ENCODE data around the gene AP5Z1. TPM values are rescaled to one million over a fixed set of nuclear protein-coding genes. Genes with fewer than 3 reads are reported as not detected.

Gene AP5Z1
- total and polyA plus RNA-seq, 2 donors (not counting 1 experiment from before 2014, with no cell fraction given): 99.7 to 113 TPM

DNA sequence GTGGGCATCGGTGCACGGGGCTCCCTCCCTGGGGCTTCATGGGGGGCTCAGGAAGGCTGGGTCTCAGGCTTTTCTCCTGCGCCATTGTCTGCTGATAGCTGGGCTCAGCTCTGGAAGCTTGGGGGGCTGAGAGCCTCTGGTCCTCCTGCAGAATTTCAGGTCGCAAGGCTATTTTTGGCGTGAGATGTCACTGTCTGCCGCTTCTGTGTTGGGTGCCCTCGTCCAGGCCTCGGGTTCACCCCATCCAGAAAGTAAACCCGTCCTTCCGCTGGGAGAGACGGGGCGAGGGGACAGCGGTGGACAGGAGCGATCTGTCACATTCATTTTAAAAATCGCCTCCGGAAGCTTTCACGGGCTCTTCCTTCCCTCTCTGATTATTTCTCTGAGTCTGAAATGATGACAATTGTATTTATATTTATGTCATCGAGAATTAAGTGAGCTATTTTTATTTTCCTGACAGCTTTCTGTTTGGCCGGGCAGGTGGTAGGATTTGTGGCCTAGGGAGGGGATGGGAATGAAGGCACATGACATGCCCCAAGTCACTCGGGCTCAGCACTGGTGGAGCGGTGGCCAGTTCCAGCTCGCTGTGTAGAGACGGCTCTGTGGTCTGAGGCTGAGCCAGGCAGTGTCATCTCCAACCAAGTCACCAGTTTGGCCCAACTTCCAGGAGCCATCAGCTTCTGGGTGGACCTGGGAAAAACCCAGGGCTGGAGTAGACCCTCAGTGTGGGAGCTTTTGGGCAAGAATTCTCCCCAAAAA lies 40.7 kb upstream of the AP5Z1 start:
- H3K4me1 ChIP-seq (ENCODE audit: control insufficient read depth in 2 of 2, insufficient read depth in 2 of 2, low read length in 2 of 2): peaks cover 12 to 23% of the 10 kb centered on the region in 2 donors
- ChIA-PET CTCF (interaction anchor here (0.7 kb wide), 1 partner anchor 17 kb away, joined by 3 read pairs; no protein-coding TSS in a partner anchor), POLR2A (no interaction called here)
- H3K27me3 Mint-ChIP-seq: no peaks in the 10 kb centered on the region
- WGBS (ENCODE audit: insufficient coverage): 86% methylated on average over 16 of the region's 23 CpGs
- H3K27me3 ChIP-seq (replicated peaks in 1 of 4; ENCODE audit: control extremely low read depth in 1 of 4, control insufficient read depth in 3 of 4, insufficient read depth in 4 of 4, low read length in 3 of 4): no peaks in the 10 kb centered on the region
- no peak overlapping the region for H3K4me3 ChIP-seq (ENCODE audit: control extremely low read depth in 1 of 5, extremely low read depth in 1 of 5, insufficient read depth in 1 of 5, low read depth in 2 of 5, low read length in 4 of 5)
- H3K9me3 Mint-ChIP-seq (ENCODE audit: insufficient read depth): no peaks in the 10 kb centered on the region
- H2AFZ ChIP-seq (ENCODE audit: insufficient read depth, low read depth, low read length, poor library complexity, severe bottlenecking): no peak overlapping the region
- ATAC-seq (ENCODE audit: low read depth) (no peak), DNase-seq (no peak)
- H3K9me3 ChIP-seq (ENCODE audit: control extremely low read depth in 1 of 3, control insufficient read depth in 2 of 3, insufficient read depth in 1 of 3, low read length in 2 of 3): peaks cover 0 to 3% (median 0%) of the 10 kb centered on the region in 3 donors
- H3K27ac ChIP-seq (ENCODE audit: low read length in 2 of 2): no peak overlapping the region
- intact Hi-C loops (cut with micrococcal nuclease): no loop called here
- H3K4me3 Mint-ChIP-seq: no peak overlapping the region
- TF ChIP-seq EZH2 (IDR thresholded peaks at IDR 0.05; ENCODE audit: borderline replicate concordance, insufficient read depth, low read depth, low read length, poor library complexity, severe bottlenecking): no peak
- TF ChIP-seq, protein P1, sequence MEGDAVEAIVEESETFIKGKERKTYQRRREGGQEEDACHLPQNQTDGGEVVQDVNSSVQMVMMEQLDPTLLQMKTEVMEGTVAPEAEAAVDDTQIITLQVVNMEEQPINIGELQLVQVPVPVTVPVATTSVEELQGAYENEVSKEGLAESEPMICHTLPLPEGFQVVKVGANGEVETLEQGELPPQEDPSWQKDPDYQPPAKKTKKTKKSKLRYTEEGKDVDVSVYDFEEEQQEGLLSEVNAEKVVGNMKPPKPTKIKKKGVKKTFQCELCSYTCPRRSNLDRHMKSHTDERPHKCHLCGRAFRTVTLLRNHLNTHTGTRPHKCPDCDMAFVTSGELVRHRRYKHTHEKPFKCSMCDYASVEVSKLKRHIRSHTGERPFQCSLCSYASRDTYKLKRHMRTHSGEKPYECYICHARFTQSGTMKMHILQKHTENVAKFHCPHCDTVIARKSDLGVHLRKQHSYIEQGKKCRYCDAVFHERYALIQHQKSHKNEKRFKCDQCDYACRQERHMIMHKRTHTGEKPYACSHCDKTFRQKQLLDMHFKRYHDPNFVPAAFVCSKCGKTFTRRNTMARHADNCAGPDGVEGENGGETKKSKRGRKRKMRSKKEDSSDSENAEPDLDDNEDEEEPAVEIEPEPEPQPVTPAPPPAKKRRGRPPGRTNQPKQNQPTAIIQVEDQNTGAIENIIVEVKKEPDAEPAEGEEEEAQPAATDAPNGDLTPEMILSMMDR (IDR thresholded peaks at IDR 0.05): no peak
- peaks cover 31% of the 10 kb centered on the region for H3K4me1 Mint-ChIP-seq
- no peak overlapping the region for H3K9ac ChIP-seq (ENCODE audit: low read length)
- peaks cover 97% of the 10 kb centered on the region for H3K79me2 ChIP-seq (ENCODE audit: control insufficient read depth, insufficient read depth, low read length)
- no peak overlapping the region for H3K4me2 ChIP-seq (replicated peaks; ENCODE audit: low read depth, low read length, poor library complexity, severe bottlenecking)
- peaks cover 84% of the 10 kb centered on the region for H4K20me1 ChIP-seq (ENCODE audit: control insufficient read depth, insufficient read depth, low read length, poor library complexity, severe bottlenecking)
- peaks cover 2 to 18% of the 10 kb centered on the region in 2 experiments for H3K36me3 ChIP-seq (replicated peaks in 1 of 2; ENCODE audit: control extremely low read depth in 1 of 2, control insufficient read depth in 1 of 2, extremely low read depth in 1 of 2, insufficient read depth in 2 of 2, low read length in 1 of 2)
- H3K27ac Mint-ChIP-seq: no peak overlapping the region

DNA sequence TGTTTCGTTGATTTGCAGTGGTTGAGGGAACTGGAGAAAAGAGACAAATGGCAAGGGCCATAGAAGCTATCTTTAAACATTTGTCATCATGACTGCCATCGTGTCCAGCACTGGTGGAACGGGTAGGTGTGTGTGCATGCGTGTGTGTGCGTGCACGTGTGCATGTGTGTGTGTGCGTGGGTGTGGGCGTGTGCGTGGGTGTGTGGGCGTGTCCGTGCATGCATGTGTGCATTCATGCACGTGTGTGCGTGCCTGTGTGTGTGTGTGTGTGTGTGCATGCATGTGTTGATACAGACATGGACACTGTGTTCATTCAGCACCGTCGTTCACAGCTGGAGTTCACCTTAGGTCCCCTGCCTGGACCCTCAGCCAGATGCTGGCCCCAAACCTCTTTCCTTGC lies 38.1 kb upstream of the AP5Z1 start:
- no peak overlapping the region for H3K27ac Mint-ChIP-seq
- H3K9me3 Mint-ChIP-seq (ENCODE audit: insufficient read depth): no peaks in the 10 kb centered on the region
- Histone ChIP-seq H3K79me2 (ENCODE audit: control insufficient read depth, insufficient read depth, low read length) (peaks cover 88% of the 10 kb centered on the region), H3K9ac (ENCODE audit: low read length) (no peak overlapping the region), H3K4me2 (replicated peaks; ENCODE audit: low read depth, low read length, poor library complexity, severe bottlenecking) (no peak overlapping the region), H3K4me1 (ENCODE audit: control insufficient read depth in 2 of 2, insufficient read depth in 2 of 2, low read length in 2 of 2) (peaks cover 14 to 25% of the 10 kb centered on the region in 2 donors), H3K4me3 (ENCODE audit: control extremely low read depth in 1 of 5, extremely low read depth in 1 of 5, insufficient read depth in 1 of 5, low read depth in 2 of 5, low read length in 4 of 5) (no peak overlapping the region), H4K20me1 (ENCODE audit: control insufficient read depth, insufficient read depth, low read length, poor library complexity, severe bottlenecking) (peaks cover 62% of the 10 kb centered on the region), H3K27me3 (replicated peaks in 1 of 4; ENCODE audit: control extremely low read depth in 1 of 4, control insufficient read depth in 3 of 4, insufficient read depth in 4 of 4, low read length in 3 of 4) (no peaks in the 10 kb centered on the region), H3K27ac (ENCODE audit: low read length in 2 of 2) (no peak overlapping the region), H3K36me3 (replicated peaks in 1 of 2; ENCODE audit: control extremely low read depth in 1 of 2, control insufficient read depth in 1 of 2, extremely low read depth in 1 of 2, insufficient read depth in 2 of 2, low read length in 1 of 2) (peaks cover 2 to 19% of the 10 kb centered on the region in 2 experiments), H2AFZ (ENCODE audit: insufficient read depth, low read depth, low read length, poor library complexity, severe bottlenecking) (no peak overlapping the region), H3K9me3 (ENCODE audit: control extremely low read depth in 1 of 3, control insufficient read depth in 2 of 3, insufficient read depth in 1 of 3, low read length in 2 of 3) (peaks cover 0 to under 1% (median 0%) of the 10 kb centered on the region in 3 donors)
- ChIA-PET POLR2A (interaction anchor here (0.7 kb wide), 1 partner anchor 896 kb away, joined by 4 read pairs; no protein-coding TSS in a partner anchor), CTCF (no interaction called here)
- TF ChIP-seq, protein P1 (IDR thresholded peaks at IDR 0.05): no peak
- TF ChIP-seq EZH2 (IDR thresholded peaks at IDR 0.05; ENCODE audit: borderline replicate concordance, insufficient read depth, low read depth, low read length, poor library complexity, severe bottlenecking): no peak
- 89% methylated on average over 11 of the region's 15 CpGs for WGBS (ENCODE audit: insufficient coverage)
- DNase-seq (no peak), ATAC-seq (ENCODE audit: low read depth) (no peak)
- H3K4me1 Mint-ChIP-seq: peaks cover 30% of the 10 kb centered on the region
- intact Hi-C loops (cut with micrococcal nuclease): no loop called here
- H3K27me3 Mint-ChIP-seq: no peaks in the 10 kb centered on the region
- H3K4me3 Mint-ChIP-seq: no peak overlapping the region

Measured in B cell (primary cell).